Upper lobe of right lung (tissue), 1 donor: Measurements from ENCODE around the gene MDP1. TPM values are rescaled to one million over a fixed set of nuclear protein-coding genes. Genes with fewer than 3 reads are reported as not detected.
A peak's percentile ranks its signal among the peaks of the same experiment; 100 is the strongest.
"Not testable (repeated sequence)": the region's sequence is repeated elsewhere in the genome, so short reads cannot be mapped to it uniquely, and the experiment has no call there.

Experiments
- ATAC-seq: fragments of 200-7000 bp; cut with Tn5 transposase; one replicate; pipeline ENCODE4 v1.9.1; 2020; ENCODE audit warnings: mild to moderate bottlenecking, moderate library complexity
- DNase-seq: peaks from one replicate; pipeline ENCODE4 v3.0.0-alpha.2; 2020
- H3K27ac ChIP-seq: fragments of 200-600 bp; one replicate; pipeline ENCODE4 v1.8.0; 2022
- H3K27me3 ChIP-seq: fragments of 200-600 bp; one replicate; pipeline ENCODE4 v1.8.0; 2022; ENCODE audit warnings: mild to moderate bottlenecking
- H3K36me3 ChIP-seq: fragments of 200-600 bp; one replicate; pipeline ENCODE4 v1.8.0; 2022
- H3K4me1 ChIP-seq: fragments of 200-600 bp; one replicate; pipeline ENCODE4 v1.8.0; 2022
- H3K4me3 ChIP-seq: fragments of 200-600 bp; one replicate; pipeline ENCODE4 v1.8.0; 2022; ENCODE audit warnings: mild to moderate bottlenecking
- H3K9me3 ChIP-seq: fragments of 200-600 bp; one replicate; pipeline ENCODE4 v1.8.0; 2022
- intact Hi-C: fragments of 100-400 bp; cut with DNase I; formaldehyde crosslinking; loops from one replicate; pipeline ENCODE4 v1.11.0; 2022
- total RNA-seq: library from RNA; stranded (reverse); fragmentation: NEBNext Ultra II Directional; extraction: Animal tissue kit (Norgen Biotek cat#: 25700); gene quantifications from one replicate; pipeline ENCODE4 v1.2.1, GENCODE V29; 2021
- TF ChIP-seq, protein P1 (sequence below): fragments of 200-600 bp; IDR thresholded peaks from one replicate; pipeline ENCODE4 v1.8.0; 2022; ENCODE audit warnings: antibody characterized with exemption
- donor health status: DM: no; HTN: yes; CAD: no; lungs with severe emphysema.

Gene MDP1
- total RNA-seq, 1 donor from 2014 or later, result 17.8 TPM

GRCh38 chr14:24231263-24232120 lies 15.6 kb upstream of the MDP1 start:
- intact Hi-C loops, result no loop called here
- DNase-seq (no peak), ATAC-seq (peak; percentile 1)
- no peaks in the 10 kb centered on the region for H3K27me3 ChIP-seq
- no peaks in the 10 kb centered on the region for H3K9me3 ChIP-seq
- TF ChIP-seq, protein P1, sequence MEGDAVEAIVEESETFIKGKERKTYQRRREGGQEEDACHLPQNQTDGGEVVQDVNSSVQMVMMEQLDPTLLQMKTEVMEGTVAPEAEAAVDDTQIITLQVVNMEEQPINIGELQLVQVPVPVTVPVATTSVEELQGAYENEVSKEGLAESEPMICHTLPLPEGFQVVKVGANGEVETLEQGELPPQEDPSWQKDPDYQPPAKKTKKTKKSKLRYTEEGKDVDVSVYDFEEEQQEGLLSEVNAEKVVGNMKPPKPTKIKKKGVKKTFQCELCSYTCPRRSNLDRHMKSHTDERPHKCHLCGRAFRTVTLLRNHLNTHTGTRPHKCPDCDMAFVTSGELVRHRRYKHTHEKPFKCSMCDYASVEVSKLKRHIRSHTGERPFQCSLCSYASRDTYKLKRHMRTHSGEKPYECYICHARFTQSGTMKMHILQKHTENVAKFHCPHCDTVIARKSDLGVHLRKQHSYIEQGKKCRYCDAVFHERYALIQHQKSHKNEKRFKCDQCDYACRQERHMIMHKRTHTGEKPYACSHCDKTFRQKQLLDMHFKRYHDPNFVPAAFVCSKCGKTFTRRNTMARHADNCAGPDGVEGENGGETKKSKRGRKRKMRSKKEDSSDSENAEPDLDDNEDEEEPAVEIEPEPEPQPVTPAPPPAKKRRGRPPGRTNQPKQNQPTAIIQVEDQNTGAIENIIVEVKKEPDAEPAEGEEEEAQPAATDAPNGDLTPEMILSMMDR, result no peak
- H3K36me3 ChIP-seq, result peaks cover 28% of the 10 kb centered on the region
- H3K4me3 ChIP-seq, result peak overlapping the region; percentile 80
- peaks cover 25% of the 10 kb centered on the region for H3K4me1 ChIP-seq
- peak overlapping the region; percentile 91 for H3K27ac ChIP-seq

DNA sequence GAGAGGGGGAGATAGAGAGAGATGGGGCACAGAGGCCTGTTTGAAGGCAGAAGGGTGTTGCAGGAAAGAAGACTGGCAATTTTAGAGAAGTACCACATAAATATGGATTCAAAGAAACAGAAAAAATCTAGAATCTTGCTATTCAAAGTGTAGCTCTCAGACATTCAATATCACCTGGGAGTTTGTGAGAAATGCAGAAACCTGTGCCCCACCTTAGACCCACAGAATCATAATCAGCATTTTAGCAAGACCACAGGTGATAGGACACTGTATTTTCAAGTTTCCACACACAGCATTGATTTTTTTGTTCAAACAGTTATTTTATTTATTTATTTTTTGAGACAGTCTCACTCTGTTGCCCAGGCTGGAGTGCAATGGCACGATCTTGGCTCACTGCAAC lies 13.0 kb upstream of the MDP1 start:
- DNase-seq, result no peak
- TF ChIP-seq, protein P1, result no peak
- H3K4me3 ChIP-seq, result no peak overlapping the region
- H3K9me3 ChIP-seq, result no peaks in the 10 kb centered on the region
- ATAC-seq, result no peak
- intact Hi-C loops, result no loop called here
- peaks cover 19% of the 10 kb centered on the region for H3K4me1 ChIP-seq
- no peaks in the 10 kb centered on the region for H3K27me3 ChIP-seq
- H3K36me3 ChIP-seq, result peaks cover 21% of the 10 kb centered on the region
- H3K27ac ChIP-seq, result no peak overlapping the region

DNA sequence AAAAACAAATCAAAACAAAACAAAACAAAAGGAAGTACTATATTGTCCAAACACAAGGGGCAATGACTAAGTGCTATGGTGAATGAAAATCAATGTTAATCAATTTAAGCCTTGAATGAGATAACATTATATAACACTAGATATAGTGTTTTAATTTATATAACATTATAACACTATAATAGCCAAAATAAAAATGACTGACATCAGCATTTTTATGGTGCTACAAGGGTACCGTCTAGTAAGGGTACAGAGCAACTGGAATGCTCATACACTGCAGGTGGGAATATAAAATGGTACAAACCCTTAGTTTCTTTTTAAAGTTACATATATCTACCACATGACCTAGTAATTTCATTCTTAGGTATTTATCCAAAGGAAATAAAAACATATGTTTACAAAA lies 10.6 kb upstream of the MDP1 start:
- no peak overlapping the region for H3K27ac ChIP-seq
- no peak for DNase-seq
- H3K4me3 ChIP-seq, result no peak overlapping the region
- H3K4me1 ChIP-seq, result peaks cover 9% of the 10 kb centered on the region
- intact Hi-C loops, result no loop called here
- H3K36me3 ChIP-seq, result peaks cover 21% of the 10 kb centered on the region
- ATAC-seq, result no peak
- no peaks in the 10 kb centered on the region for H3K9me3 ChIP-seq
- H3K27me3 ChIP-seq, result no peaks in the 10 kb centered on the region
- TF ChIP-seq, protein P1, result no peak

DNA sequence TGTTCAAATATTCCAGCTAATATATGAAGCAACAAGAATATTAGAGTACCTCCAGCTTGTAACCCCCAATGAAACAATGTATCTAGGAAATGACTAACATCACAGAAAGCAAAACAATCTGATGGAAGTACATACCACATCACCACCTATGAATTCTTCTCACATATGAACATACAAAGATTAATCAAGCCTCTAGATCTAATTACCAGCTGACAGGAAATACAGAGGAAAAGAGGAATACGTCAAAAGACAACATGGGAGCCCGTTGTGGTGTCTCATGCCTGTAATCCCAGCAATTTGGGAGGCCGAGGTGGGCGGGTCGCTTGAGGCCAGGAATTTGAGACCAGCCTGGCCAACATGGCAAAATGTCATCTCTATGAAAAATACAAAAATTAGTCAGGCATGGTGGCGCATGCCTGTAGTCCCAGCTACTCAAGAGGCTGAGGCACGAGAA lies 8.8 kb upstream of the MDP1 start:
- intact Hi-C loops, result no loop called here
- H3K4me3 ChIP-seq, result no peak overlapping the region
- ATAC-seq, result no peak

DNA sequence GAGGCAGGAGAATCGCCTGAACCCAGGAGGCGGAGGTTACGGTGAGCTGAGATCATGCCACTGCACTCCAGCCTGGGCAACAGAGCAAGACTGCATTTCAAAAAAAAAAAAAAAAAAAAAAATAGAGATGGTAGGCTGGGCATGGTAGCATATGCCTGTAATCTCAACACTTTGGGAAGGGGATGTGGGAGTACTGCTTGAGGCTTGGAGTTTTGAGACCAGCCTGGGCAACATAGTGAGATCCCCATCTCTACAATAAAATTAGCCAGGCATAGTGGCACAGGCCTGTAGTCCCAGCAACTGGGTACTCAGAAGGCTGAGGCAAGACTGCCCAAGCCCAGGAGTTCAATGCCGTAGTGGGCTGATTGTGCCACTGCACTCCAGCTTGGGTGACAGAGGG lies 7.1 kb upstream of the MDP1 start:
- intact Hi-C loops, ATAC-seq, H3K27me3 ChIP-seq, H3K4me3 ChIP-seq, H3K4me1 ChIP-seq, H3K27ac ChIP-seq, H3K9me3 ChIP-seq, DNase-seq: not testable (repeated sequence)
- peaks cover 21% of the 10 kb centered on the region for H3K36me3 ChIP-seq

More for the DNA sequence above, 8.8 kb upstream of the MDP1 start:
- H3K9me3 ChIP-seq, result no peaks in the 10 kb centered on the region
- no peaks in the 10 kb centered on the region for H3K4me1 ChIP-seq
- no peak overlapping the region for H3K27ac ChIP-seq
- peaks cover 21% of the 10 kb centered on the region for H3K36me3 ChIP-seq
- TF ChIP-seq, protein P1, result no peak
- no peaks in the 10 kb centered on the region for H3K27me3 ChIP-seq
- no peak for DNase-seq

DNA sequence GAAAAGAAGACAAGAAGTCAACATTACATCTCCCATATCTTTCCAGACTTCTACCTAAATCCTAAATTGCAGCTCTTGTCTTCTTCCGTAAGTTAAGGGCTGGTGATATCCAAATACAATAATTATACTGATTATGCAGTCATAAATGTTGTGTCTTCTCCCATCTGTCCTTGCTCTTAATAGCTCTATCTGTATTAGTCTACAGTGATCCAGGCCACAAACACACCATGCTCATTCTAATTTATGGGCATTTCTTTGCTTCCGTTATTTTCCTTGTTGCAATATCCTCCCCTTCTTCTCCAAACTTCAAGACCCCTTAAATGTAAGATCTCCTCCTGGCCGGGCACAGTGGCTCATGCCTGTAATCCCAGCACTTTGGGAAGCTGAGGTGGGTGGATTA lies 3.7 kb upstream of the MDP1 start:
- intact Hi-C loops, result no loop called here
- H3K9me3 ChIP-seq, result no peaks in the 10 kb centered on the region
- no peak overlapping the region for H3K4me3 ChIP-seq

More for the DNA sequence above, 3.7 kb upstream of the MDP1 start:
- no peak for DNase-seq
- no peak overlapping the region for H3K27ac ChIP-seq
- H3K4me1 ChIP-seq, result peaks cover 4% of the 10 kb centered on the region
- TF ChIP-seq, protein P1, result no peak
- H3K36me3 ChIP-seq, result peaks cover 11% of the 10 kb centered on the region
- no peaks in the 10 kb centered on the region for H3K27me3 ChIP-seq
- ATAC-seq, result no peak
